HG02938 (cell line): Measurements from ENCODE around the gene PTPRN2.
"Not testable (repeated sequence)": the region's sequence is repeated elsewhere in the genome, so short reads cannot be mapped to it uniquely, and the experiment has no call there.

Experiments
- ATAC-seq: cut with Tn5 transposase; IDR thresholded peaks from one replicate; pipeline ENCODE4 v1.9.1; 2021; ENCODE audit warnings: mild to moderate bottlenecking, moderate library complexity; ENCODE audit not compliant: unreplicated experiment

The PTPRN2 gene

DNA sequence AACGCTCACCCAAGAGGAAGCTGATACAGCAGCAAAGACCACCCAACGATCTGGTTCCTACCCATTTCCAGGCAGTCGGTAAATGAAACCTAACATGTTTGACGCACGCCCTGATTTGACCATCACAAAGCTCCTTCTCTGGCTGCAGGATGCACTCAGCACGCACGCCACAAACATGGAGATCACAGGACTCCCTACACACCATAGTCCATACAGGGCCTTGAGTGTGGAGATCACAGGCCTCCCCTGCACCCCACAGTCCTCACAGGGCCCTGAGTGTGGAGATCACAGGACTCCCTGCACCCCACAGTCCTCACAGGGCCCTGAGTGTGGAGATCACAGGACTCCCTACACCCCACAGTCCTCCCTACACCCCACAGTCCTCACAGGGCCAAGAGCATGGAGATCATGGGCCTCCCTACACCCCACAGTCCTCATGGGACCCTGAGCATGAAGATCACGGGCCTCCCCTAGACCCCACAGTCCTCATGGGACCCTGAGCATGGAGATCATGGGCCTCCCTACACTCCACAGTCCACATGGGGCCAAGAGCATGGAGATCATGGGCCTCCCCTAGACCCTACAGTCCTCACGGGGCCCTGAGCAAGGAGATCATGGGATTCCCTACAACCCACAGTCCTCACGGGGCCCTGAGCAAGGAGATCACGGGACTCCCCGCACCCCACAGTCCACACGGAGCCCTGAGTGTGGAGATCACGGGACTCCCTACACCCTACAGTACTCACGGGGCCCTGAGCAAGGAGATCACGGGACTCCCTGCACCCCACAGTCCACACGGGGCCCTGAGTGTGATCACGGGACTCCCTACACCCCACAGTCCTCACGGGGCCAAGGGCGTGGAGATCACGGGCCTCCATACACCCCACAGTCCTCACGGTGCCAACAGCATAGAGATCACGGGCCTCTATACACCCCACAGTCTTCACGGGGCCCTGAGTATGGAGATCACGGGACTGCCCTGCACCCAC, 841.6 kb downstream of the PTPRN2 start:
- ATAC-seq: no peak

DNA sequence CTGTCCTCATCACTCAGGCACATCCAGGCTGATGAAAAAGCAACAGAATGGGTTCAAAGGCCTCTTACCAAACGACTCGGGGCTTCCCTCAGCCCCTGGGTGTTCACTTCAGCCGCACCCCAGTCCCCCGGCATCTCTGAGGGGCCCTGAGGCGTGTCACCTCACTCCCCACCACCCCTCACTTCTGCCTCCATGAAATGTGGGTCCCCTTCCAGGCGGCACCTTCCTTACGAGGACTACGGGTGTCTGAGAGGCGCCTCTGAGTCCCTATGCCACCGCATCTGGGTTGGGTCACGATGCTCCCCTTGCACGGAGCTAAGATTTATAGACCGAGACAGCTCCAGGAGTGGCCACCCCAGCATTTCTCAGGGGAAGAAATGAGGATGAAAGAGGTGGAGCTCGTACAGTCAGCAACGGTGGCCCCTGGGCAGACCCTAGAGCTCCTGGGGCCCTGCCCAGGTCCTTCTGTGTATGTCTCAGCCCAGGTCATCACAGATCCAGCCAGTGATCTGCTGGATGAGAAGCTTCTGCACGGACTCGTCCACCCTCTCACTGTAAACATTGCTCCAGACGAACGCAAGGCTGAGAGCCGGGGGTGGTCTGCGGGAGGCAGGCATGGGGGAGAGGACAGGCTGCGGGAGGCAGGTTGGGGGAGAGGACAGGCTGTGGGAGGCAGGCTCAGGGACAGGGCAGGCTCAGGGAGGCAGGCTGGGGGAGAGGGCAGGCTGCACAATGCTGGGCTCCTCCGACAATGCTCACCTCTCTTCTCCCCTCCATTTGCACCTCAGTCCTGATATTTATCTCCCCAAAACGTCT, 842.6 kb downstream of the PTPRN2 start:
- ATAC-seq: no peak

DNA sequence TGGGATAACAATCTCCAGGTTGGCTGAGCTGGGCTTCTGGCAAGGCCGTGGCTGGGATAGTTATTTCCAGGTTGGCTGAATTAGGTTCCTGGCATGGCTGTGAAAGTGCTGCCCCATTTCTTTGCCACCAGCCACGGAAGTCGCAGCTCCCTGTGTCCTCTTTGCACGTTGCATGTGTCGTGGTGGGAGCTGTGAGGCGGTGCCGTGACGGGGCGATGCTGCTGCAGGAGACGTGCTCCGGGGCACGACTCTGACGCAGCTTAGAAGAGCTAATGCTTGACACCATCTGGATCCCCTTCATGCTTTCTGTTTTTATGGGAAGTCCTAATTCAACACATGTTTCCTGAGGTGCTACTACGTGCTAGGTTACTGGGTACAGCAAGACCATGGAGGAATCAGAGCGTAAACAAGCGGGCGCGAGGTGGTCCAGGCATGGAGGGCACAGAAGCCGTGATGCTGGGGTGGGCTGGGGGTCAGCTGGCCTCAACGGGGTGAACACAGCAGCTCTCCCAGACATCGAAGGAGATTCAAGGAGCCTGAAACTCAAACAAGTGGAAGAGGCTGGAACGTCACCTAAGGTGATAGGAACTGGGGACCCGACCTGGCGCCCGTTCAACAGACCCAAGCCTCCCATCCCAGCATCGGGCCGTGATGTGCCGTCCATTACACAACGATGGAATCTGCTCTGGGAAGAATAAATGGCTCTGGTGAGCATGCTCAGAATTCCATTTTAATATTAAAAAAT, 843.7 kb downstream of the PTPRN2 start:
- ATAC-seq: no peak

DNA sequence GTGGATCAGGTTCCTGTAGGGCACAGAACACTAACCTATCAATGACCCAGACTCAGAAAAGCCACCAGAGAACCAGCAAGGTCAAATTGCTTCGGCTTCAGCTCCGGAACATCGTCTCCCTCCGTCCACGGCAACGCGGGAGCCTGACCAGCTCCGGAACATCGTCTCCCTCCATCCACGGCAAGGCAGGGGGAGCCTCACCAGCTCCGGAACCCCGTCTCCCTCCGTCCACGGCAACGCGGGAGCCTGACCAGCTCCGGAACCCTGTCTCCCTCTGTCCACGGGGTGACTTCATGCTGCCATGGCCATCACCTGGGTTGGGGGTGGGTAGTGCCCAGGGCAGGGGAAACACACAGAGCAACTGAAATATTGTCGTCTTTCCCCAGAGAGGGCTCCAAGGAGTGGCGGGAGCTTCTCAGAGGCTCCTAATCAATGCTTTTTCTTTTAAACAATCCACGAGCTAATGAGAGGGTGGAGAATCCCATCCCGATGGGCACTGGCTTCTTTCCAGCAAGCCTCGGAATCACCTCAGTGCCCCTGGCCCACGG, 847.3 kb downstream of the PTPRN2 start:
- ATAC-seq: no peak

- ATAC-seq: no peak
These were observed 848.0 kb downstream of the PTPRN2 start for GRCh38 chr7:157739650-157740049.

- no peak for ATAC-seq
These were observed 848.6 kb downstream of the PTPRN2 start for GRCh38 chr7:157739031-157739430.

DNA sequence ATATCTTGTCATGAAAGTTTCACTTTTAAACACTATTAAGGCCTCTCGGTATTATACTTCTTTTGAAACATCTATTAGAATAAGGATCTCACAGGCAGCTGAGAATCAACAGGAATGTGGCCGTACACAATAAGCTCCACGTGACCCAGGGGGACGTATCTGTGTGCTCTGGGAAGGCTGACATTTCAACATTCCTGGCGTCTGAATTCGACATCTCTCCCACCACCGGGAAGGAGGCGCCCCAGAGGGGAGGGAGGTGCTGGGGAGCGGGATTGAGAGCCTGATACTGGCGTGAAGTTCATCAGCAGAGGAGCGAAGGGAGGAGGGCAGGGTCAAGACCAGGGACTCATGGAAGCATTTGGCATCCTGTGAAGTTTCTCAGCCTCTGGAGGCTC, 849.6 kb downstream of the PTPRN2 start:
- no peak for ATAC-seq

DNA sequence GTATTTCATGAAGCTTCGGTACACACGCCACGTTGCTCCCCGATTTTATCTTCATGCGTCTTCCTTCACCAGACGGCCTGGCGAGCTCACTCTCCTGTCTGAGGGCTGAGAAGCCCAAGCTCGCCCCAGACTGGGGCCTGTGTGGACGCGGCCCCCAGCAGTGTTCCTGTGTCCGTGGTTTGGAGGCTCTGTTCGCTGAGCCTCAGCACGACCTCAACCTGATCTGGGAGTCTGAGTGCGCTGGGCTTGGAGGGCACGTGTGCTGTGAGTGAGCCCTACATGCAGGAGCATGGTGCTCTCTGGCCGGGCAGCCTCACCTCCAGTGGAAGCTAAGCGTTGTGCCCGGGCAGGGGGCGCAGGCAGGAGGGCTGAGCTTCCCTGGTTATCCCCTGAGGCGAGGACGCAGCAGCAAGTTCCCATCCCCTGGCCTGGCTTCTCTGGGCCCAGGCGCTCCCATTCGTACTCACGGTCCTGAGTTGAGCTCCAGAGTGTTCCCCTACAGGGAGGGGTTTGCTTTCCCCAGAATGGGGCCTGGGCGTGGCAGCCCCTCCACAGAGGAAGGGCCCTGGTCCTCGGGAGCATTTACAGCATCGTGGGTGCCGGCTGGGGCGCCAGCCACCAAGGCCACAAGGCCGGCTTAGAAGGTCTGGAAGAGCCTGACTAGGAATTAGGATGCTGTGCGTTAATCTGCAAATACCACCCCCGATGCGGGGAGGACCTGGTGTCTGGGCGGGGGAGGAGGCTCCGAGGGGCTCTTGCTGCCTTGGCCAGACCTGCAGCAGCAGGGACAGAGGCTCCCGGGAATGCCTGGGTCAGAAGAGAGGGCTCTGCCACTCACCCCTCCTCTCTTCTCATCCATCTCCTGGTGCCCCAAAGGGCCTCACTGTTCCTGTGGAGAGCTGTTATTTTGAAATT, 850.2 kb downstream of the PTPRN2 start:
- no peak for ATAC-seq

DNA sequence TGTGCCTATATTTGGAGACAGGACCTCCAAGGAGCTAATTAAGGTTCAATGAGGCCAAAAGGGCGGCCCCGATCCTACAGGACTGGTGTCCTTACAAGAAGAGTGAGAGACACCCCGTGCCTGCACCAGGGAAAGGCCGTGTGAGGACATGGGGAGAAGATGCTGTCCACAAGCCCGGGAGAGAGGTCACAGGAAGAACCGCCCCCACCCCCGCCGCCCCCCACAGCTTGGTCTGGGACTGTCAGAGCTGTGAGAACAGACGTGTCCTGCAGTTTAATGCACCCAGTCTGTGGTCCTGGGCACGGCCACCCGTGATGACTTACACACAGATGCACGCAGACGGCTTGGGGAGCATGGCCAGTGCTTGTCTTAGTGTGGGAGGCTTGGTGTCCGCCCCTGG, 851.3 kb downstream of the PTPRN2 start:
- no peak for ATAC-seq

DNA sequence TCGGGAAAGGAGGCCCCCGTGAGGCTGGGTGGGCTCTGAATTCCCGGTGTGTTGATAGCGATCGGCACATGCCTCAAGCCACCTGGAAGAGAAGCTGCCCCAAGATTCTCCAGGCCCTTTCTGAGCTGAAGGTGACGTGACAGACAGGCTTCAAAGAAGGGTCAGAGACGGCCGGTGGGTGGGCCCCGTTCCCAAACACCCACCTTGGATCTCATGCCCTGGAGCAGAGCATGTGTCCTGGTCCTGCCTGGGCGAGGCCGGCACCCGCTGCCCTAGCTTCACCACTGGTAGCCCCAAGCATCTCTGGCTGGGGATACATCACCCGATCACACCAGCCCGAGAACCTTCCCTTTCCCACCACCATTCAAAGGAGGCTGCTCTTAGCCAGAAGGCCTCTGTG, 851.8 kb downstream of the PTPRN2 start:
- no peak for ATAC-seq

DNA sequence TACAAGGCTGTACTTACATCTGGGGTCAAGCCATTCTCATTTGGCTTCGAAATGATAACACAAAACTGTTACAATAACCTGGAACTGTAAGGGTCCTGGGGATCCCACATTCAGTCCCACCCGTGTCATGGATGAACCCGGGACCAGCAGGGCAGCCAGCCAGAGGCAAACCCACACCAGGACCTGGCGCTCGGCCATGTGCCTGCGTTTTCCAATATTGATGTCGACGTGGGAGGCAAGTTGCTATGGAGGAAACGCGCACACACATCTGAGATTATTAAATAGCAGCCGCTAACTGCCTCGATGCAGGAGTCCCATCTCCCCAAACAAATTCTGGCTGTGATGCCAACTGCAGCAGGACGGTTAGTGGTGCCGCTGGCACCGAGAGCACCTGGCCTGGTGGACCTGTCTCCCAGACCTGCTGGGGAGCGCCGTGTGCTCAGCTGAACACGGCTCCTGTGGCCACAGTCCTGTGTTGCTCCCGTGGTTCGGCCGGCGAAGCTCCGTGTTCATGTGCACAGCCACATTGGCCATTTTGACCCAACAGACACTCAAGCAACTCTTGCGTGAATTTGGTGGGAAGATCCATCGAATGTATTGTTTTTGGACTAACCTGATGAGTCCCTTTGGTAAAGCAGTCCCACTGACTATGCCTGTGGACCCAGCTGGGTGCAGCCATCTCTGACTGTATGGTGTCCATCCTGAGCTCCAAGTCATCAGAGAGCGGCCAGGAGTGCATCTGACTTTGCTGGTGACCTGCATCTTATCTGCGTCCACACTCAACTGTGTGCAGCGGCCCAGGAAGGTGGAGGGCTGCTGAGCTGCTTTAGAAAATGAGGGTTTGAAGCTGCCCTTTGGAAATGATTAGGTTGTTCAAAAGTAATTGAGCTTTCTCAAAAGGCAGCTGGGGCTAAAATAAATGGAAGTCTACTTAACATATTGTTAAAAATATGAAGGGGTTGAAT, 852.7 kb downstream of the PTPRN2 start:
- no peak for ATAC-seq

DNA sequence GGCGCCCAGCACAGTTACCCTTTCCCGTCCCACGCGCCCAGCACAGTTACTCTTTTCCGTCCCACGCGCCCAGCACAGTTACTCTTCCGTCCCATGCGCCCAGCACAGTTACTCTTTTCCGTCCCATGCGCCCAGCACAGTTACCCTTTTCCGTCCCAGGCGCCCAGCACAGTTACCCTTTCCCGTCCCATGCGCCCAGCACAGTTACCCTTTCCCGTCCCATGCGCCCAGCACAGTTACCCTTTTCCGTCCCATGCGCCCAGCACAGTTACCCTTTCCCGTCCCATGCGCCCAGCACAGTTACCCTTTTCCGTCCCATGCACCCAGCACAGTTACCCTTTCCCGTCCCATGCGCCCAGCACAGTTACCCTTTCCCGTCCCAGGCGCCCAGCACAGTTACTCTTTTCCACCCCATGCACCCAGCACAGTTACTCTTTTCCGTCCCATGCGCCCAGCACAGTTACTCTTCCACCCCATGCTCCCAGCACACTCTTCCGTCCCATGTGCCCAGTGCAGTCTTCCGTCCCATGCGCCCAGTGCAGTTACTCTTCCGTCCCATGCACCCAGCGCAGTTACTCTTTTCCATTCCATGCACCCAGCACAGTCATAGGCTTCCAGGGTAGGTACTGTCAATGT, 853.7 kb downstream of the PTPRN2 start:
- ATAC-seq: not testable (repeated sequence)

DNA sequence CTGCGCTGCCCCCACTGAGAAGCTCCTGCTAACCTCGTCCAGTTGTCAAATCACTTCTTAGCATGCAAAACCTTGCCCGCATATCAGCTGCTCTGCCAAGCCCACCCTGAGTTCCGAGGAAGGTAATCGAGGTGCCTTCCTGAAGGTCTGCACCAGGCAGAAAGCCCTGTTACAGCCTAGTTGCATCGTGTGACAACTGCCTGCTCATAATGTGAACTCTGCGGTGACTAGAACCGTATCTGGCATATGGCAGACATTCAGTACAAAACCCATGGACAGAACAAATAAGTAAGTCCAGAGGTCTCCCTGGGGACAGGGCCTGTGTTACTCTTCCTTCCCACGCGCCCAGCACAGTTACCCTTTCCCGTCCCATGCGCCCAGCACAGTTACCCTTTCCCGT, 856.5 kb downstream of the PTPRN2 start:
- ATAC-seq: no peak

GRCh38 chr7:157730614-157731013, 857.0 kb downstream of the PTPRN2 start:
- no peak for ATAC-seq

- no peak for ATAC-seq
These were observed 858.1 kb downstream of the PTPRN2 start for GRCh38 chr7:157729566-157729965.

DNA sequence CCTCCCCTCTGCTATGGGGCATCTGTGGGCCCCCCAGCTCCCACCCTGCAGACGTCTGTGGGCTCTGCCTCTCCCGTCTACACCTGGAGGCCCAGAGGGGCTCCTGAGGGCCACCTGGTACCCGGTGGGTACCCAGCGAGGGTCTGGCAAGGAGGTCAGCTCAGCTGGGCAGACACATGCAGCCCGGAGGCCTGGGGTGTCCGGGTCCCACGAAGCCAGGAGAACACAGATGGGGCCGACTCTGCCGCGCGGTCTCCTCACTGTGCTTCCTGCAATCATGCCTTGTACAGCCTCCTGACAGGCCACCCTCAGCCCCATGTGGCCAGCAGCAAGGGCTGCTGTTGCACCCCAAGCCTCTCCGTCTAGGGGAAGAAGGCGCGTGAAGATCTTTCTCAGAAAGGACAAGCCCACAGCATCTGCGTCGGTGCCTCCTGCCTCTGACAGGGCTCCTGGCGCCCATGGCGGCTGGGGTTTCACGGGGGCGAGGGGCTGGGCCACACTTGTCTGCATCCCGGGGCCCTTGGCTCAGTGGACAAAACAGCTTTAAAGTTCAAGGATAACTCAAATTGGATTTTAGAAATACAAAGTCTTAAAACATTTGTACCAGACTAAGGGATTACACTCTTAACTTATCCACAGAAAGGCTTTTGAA, 859.5 kb downstream of the PTPRN2 start:
- no peak for ATAC-seq

DNA sequence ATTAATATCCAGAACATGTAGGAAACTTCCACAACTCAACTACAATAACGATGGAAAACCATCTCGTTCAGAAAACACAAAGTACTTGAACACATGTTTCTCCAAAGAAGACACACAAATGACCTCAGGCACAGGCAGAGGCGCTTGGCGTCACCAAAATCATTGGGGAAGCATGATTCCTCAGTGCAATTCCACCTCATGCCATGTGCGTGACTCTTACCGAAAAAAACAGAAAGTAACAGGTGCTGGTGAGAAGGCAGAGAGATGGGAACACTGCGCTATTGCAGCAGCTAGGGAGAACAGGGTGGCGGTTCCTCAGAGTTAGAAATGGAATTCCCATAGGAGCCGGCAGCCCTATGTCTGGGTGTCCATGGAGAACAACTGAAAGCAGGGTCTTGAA, 860.9 kb downstream of the PTPRN2 start:
- ATAC-seq: no peak

GRCh38 chr7:157725312-157725711, 862.3 kb downstream of the PTPRN2 start:
- ATAC-seq: not testable (repeated sequence)
